IMR-90 (cell line): Measurements from ENCODE around the gene AUTS2. TPM values are rescaled to one million over a fixed set of nuclear protein-coding genes. Genes with fewer than 3 reads are reported as not detected.

Experiments used
- ATAC-seq: fragments of 200-7000 bp; cut with Tn5 transposase; 2 replicates; pipeline ENCODE4 v1.9.1; 2020; ENCODE audit warnings: low read depth, mild to moderate bottlenecking, moderate library complexity
- BruUV-seq: library from RNA; stranded (reverse); fragments of 400-500 nt; replicated peaks from 2 replicates; lab custom pipeline; 2021; lab: Mats Ljungman, UMichigan
- CTCF ChIA-PET: fragments of 300-600 bp; formaldehyde crosslinking; extraction: SDS; loops from one replicate; lab custom pipeline; 2021; ENCODE audit warnings: antibody characterized with exemption; lab: Yijun Ruan, JAX
- POLR2A ChIA-PET: fragments of 300-600 bp; sonication (Branson Sonifier 250); formaldehyde crosslinking; loops from one replicate; lab custom pipeline; 2022; ENCODE audit warnings: antibody characterized with exemption; ENCODE audit not compliant: unreplicated experiment; lab: Charles Lee
- DNase-seq: peaks from one replicate; pipeline ENCODE4 v3.0.0; 2013
- H2AFZ ChIP-seq: replicated peaks from 2 replicates; pipeline ENCODE3; 2013; ENCODE audit warnings: low read length, mild to moderate bottlenecking; ENCODE audit not compliant: poor library complexity
- H2AK5ac ChIP-seq: 2 replicates; pipeline ENCODE4 v1.6.1; 2013; ENCODE audit warnings: low read depth, low read length, inconsistent platforms
- H2AK9ac ChIP-seq: replicated peaks from 2 replicates; pipeline ENCODE3; 2013; ENCODE audit warnings: mild to moderate bottlenecking, low read depth, low read length, moderate library complexity; ENCODE audit not compliant: poor library complexity
- H2BK120ac ChIP-seq: 2 replicates; pipeline ENCODE4 v1.6.1; 2013; ENCODE audit warnings: low read depth, low read length, inconsistent platforms
- H2BK15ac ChIP-seq: 3 replicates; pipeline ENCODE4 v1.6.1; 2013; ENCODE audit warnings: low read depth, low read length, inconsistent platforms
- H2BK20ac ChIP-seq: 2 replicates; pipeline ENCODE4 v1.6.1; 2013; ENCODE audit warnings: low read depth, mild to moderate bottlenecking, inconsistent platforms, low read length, moderate library complexity
- H2BK5ac ChIP-seq: 2 replicates; pipeline ENCODE4 v1.6.1; 2013; ENCODE audit warnings: mild to moderate bottlenecking, low read depth, low read length, inconsistent platforms; ENCODE audit not compliant: poor library complexity, severe bottlenecking
- H3K14ac ChIP-seq: replicated peaks from 2 replicates; pipeline ENCODE4 v1.6.1; 2013; ENCODE audit warnings: low read depth, low read length, inconsistent platforms
- H3K18ac ChIP-seq: 2 replicates; pipeline ENCODE4 v1.6.1; 2013; ENCODE audit warnings: low read depth, low read length, control low read depth
- H3K23ac ChIP-seq: 2 replicates; pipeline ENCODE4 v1.6.1; 2013; ENCODE audit warnings: low read depth, low read length, inconsistent platforms
- H3K27ac ChIP-seq: 2 replicates; pipeline ENCODE4 v1.5.1; 2013; ENCODE audit warnings: mild to moderate bottlenecking, control low read depth, low read length; ENCODE audit not compliant: insufficient read depth
- H3K27me3 ChIP-seq: 2 replicates; pipeline ENCODE4 v1.6.1; 2013; ENCODE audit warnings: low read length; ENCODE audit not compliant: control insufficient read depth, insufficient read depth
- H3K36me3 ChIP-seq: 2 replicates; pipeline ENCODE4 v1.6.1; 2013; ENCODE audit warnings: low read length, mixed read lengths; ENCODE audit not compliant: control insufficient read depth, insufficient read depth
- H3K4ac ChIP-seq: 2 replicates; pipeline ENCODE4 v1.6.1; 2013; ENCODE audit warnings: low read depth, low read length, inconsistent platforms
- H3K4me1 ChIP-seq: 2 replicates; pipeline ENCODE4 v1.6.1; 2013; ENCODE audit warnings: low read length, mixed read lengths; ENCODE audit not compliant: control insufficient read depth, insufficient read depth
- H3K4me2 ChIP-seq: 2 replicates; pipeline ENCODE4 v1.6.1; 2013; ENCODE audit warnings: low read depth, mild to moderate bottlenecking, control low read depth, low read length, moderate library complexity
- H3K4me3 ChIP-seq: 2 replicates; pipeline ENCODE4 v1.5.1; 2013; ENCODE audit warnings: low read depth, mild to moderate bottlenecking, control low read depth, low read length, moderate library complexity; ENCODE audit not compliant: insufficient read depth
- H3K56ac ChIP-seq: 2 replicates; pipeline ENCODE4 v1.6.1; 2013; ENCODE audit warnings: low read length, inconsistent platforms; ENCODE audit not compliant: insufficient read depth; ENCODE audit errors: extremely low read depth
- H3K79me1 ChIP-seq, 2 experiments: 2 replicates each; pipeline ENCODE4 v1.6.1; 2013; ENCODE audit warnings: low read length in 2 of 2, inconsistent platforms in 1 of 2, low read depth in 1 of 2
- H3K9ac ChIP-seq: 2 replicates; pipeline ENCODE4 v1.6.1; 2013; ENCODE audit warnings: low read depth, low read length, control low read depth
- H3K9me1 ChIP-seq: 2 replicates; pipeline ENCODE4 v1.6.1; 2013; ENCODE audit warnings: low read length, inconsistent platforms; ENCODE audit not compliant: insufficient read depth
- H3K9me3 ChIP-seq: 2 replicates; pipeline ENCODE4 v1.6.1; 2013; ENCODE audit warnings: low read length; ENCODE audit not compliant: control insufficient read depth, insufficient read depth
- H4K20me1 ChIP-seq: 2 replicates; pipeline ENCODE4 v1.6.1; 2013; ENCODE audit warnings: low read length, inconsistent platforms; ENCODE audit not compliant: insufficient read depth
- H4K5ac ChIP-seq: 2 replicates; pipeline ENCODE4 v1.6.1; 2013; ENCODE audit warnings: mild to moderate bottlenecking, low read depth, low read length, control low read depth
- H4K8ac ChIP-seq, 2 experiments: 2 replicates each; pipeline ENCODE4 v1.6.1; 2013; ENCODE audit warnings: low read depth in 2 of 2, low read length in 2 of 2, control low read depth in 1 of 2, inconsistent platforms in 1 of 2
- H4K91ac ChIP-seq: 2 replicates; pipeline ENCODE4 v1.6.1; 2013; ENCODE audit warnings: low read depth, low read length, inconsistent platforms; ENCODE audit not compliant: insufficient read depth
- BHLHE40 ChIP-seq: fragments of 150-350 bp; IDR thresholded peaks from 2 replicates; pipeline ENCODE4 v1.6.1; 2016; ENCODE audit warnings: mild to moderate bottlenecking, low read depth, low read length
- CEBPB ChIP-seq: IDR thresholded peaks from 2 replicates; pipeline ENCODE4 v1.6.1; 2012; ENCODE audit warnings: low read depth, low read length, improper control_type of control experiment
- CHD1 ChIP-seq: IDR thresholded peaks from 2 replicates; pipeline ENCODE4 v1.6.1; 2012; ENCODE audit warnings: low read depth, low read length, improper control_type of control experiment
- CTCF ChIP-seq: conservative IDR thresholded peaks from 2 replicates; pipeline ENCODE4 v1.5.1; 2012; ENCODE audit warnings: mild to moderate bottlenecking, low read depth, low read length, improper control_type of control experiment
- ELK1 ChIP-seq: fragments of 150-350 bp; IDR thresholded peaks from 2 replicates; pipeline ENCODE4 v1.6.1; 2016; ENCODE audit warnings: low read depth, mild to moderate bottlenecking, low read length, moderate library complexity, borderline replicate concordance
- FOS ChIP-seq: fragments of 150-350 bp; IDR thresholded peaks from 2 replicates; pipeline ENCODE4 v1.6.1; 2016; ENCODE audit warnings: low read depth, low read length
- MAFK ChIP-seq: IDR thresholded peaks from 2 replicates; pipeline ENCODE4 v1.6.1; 2012; ENCODE audit warnings: low read depth, low read length, improper control_type of control experiment
- MAZ ChIP-seq: IDR thresholded peaks from 2 replicates; pipeline ENCODE4 v1.6.1; 2012; ENCODE audit warnings: low read depth, mild to moderate bottlenecking, low read length, improper control_type of control experiment, moderate library complexity, borderline replicate concordance
- MXI1 ChIP-seq: IDR thresholded peaks from 2 replicates; pipeline ENCODE4 v1.6.1; 2012; ENCODE audit warnings: low read depth, mild to moderate bottlenecking, low read length, moderate library complexity, borderline replicate concordance
- POLR2A ChIP-seq: IDR thresholded peaks from 2 replicates; pipeline ENCODE4 v1.6.1; 2012; ENCODE audit warnings: mild to moderate bottlenecking, low read depth, low read length
- RAD21 ChIP-seq: IDR thresholded peaks from 2 replicates; pipeline ENCODE4 v1.6.1; 2012; ENCODE audit warnings: low read length, improper control_type of control experiment
- RCOR1 ChIP-seq: IDR thresholded peaks from 2 replicates; pipeline ENCODE4 v1.6.1; 2012; ENCODE audit warnings: mild to moderate bottlenecking, low read length, improper control_type of control experiment; ENCODE audit not compliant: insufficient replicate concordance
- RFX5 ChIP-seq: IDR thresholded peaks from 2 replicates; pipeline ENCODE4 v1.8.0; 2012; ENCODE audit warnings: low read depth, mild to moderate bottlenecking, low read length, moderate library complexity
- SMC3 ChIP-seq: fragments of 150-350 bp; IDR thresholded peaks from 2 replicates; pipeline ENCODE4 v1.6.1; 2016; ENCODE audit warnings: low read depth, mild to moderate bottlenecking, antibody characterized with exemption, low read length, moderate library complexity
- USF2 ChIP-seq: fragments of 150-350 bp; IDR thresholded peaks from 2 replicates; pipeline ENCODE4 v1.6.1; 2017; ENCODE audit warnings: mild to moderate bottlenecking, antibody characterized with exemption, low read length, low read depth
- WGBS, 2 experiments: methylation state at CpG; one replicate each; pipeline versions ENCODE4 v1.1.5 to v1.1.7; 2013; ENCODE audit warnings: missing lambda C conversion rate in 2 of 2; ENCODE audit not compliant: insufficient read length in 1 of 2; ENCODE audit errors: extremely low coverage in 2 of 2; 5-methylcytosine and 5-hydroxymethylcytosine counted together
- dilution Hi-C: fragments of 300-500 bp; cut with HindIII; formaldehyde crosslinking; loops from one replicate; pipeline ENCODE4 v1.14.3; 2018; ENCODE audit warnings: low sequenced_read_pairs; ENCODE audit not compliant: unreplicated experiment
- in situ Hi-C: fragments of 300-500 bp; cut with MboI; formaldehyde crosslinking; loops from 3 replicates; pipeline ENCODE4 v1.14.3; 2019; ENCODE audit warnings: low sequenced_read_pairs, inconsistent platforms, mixed read lengths
- intact Hi-C: fragments of 100-400 bp; cut with micrococcal nuclease; formaldehyde crosslinking; loops from 2 replicates; pipeline ENCODE4 v1.10.0; 2022
- polyA plus RNA-seq, 3 experiments: library from polyadenylated mRNA; depleted of rRNA; stranded (reverse); fragments of >200 nt; gene quantifications; 2 replicates each; pipeline ENCODE4 v1.2.3, GENCODE V29; 2012; ENCODE audit warnings: low replicate concordance in 1 of 3
- total RNA-seq: library from RNA; depleted of rRNA; stranded (reverse); fragments of >200 nt; gene quantifications from 2 replicates; pipeline ENCODE4 v1.2.3, GENCODE V29; 2012

AUTS2 gene
- total and polyA plus RNA-seq, 2 of the 4 experiments (the other 2 are of a cell fraction) = 0.90 to 3.0 TPM

GRCh38 chr7:70313271-70313670, 715.0 kb downstream of the AUTS2 start:
- no peak for DNase-seq
- Histone ChIP-seq H3K4ac (no peak overlapping the region), H3K27me3 (no peaks in the 10 kb centered on the region), H4K91ac (no peak overlapping the region), H3K9ac (no peak overlapping the region), H2BK15ac (no peak overlapping the region), H3K23ac (no peak overlapping the region), H3K79me1 (no peaks in the 10 kb centered on the region), H3K9me1 (no peaks in the 10 kb centered on the region), H3K18ac (no peak overlapping the region), H2BK5ac (no peak overlapping the region), H2AFZ (no peak overlapping the region), H3K4me1 (no peaks in the 10 kb centered on the region), H2AK5ac (no peak overlapping the region), H3K9me3 (peaks cover 3% of the 10 kb centered on the region; the same call in 1 of the 2 replicates), H2AK9ac (no peak overlapping the region), H3K4me2 (no peak overlapping the region), H2BK20ac (no peak overlapping the region), H3K56ac (no peak overlapping the region), H2BK120ac (no peak overlapping the region), H3K36me3 (no peaks in the 10 kb centered on the region), H4K20me1 (no peaks in the 10 kb centered on the region), H3K27ac (no peak overlapping the region), H3K4me3 (no peak overlapping the region), H4K5ac (no peak overlapping the region), H3K14ac (no peak overlapping the region), H4K8ac (no peak overlapping the region)
- intact Hi-C loops = no loop called here
- dilution Hi-C loops = no loop called here
- no TSS peak for BruUV-seq
- ChIA-PET CTCF (no interaction called here), POLR2A (no interaction called here)
- 90% methylated on average over 2 of the region's 3 CpGs; no CpG with 5 or more reads in 1 of the 2 experiments for WGBS, 2 experiments
- TF ChIP-seq RFX5 = no peak
- no peak for TF ChIP-seq SMC3
- no peak for TF ChIP-seq RAD21
- TF ChIP-seq ELK1 = no peak
- no peak for TF ChIP-seq MAZ
- no peak for TF ChIP-seq CHD1
- no peak for TF ChIP-seq RCOR1
- TF ChIP-seq POLR2A = no peak
- no peak for TF ChIP-seq MXI1
- no peak for TF ChIP-seq CEBPB
- TF ChIP-seq FOS = no peak
- TF ChIP-seq MAFK = no peak
- TF ChIP-seq BHLHE40 = no peak
- no peak for TF ChIP-seq CTCF
- TF ChIP-seq USF2 = no peak
- no peak for ATAC-seq
- in situ Hi-C loops = no loop called here
